Measurements from ENCODE around the gene ALOXE3.

ALOXE3 gene

DNA sequence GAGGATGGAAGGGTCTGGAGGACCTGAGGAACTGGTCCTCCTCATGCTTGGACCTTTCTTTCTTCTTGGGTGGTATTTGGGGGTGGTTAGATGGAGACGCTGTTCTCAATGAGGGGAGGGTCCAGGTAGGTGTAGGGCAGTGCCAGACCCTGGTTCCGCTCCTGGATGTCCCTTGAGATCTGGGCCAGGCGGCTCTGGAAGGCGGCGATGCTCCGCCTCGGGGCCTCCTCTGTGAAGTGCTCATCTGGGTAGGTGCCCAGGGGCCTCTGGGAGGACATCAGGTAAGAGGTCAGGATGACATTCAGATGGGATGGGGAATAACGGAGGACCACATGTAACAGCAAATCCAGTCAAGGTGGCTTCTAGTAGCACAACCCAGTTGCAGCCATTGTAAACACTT is 21.8 kb downstream of the ALOXE3 start:
- no peaks in the 10 kb centered on the region for H3K9me2 ChIP-seq (ENCODE audit: low read depth, low read length)
- H2AFZ ChIP-seq (ENCODE audit: low read length), result no peak overlapping the region
- TF ChIP-seq, protein P1, sequence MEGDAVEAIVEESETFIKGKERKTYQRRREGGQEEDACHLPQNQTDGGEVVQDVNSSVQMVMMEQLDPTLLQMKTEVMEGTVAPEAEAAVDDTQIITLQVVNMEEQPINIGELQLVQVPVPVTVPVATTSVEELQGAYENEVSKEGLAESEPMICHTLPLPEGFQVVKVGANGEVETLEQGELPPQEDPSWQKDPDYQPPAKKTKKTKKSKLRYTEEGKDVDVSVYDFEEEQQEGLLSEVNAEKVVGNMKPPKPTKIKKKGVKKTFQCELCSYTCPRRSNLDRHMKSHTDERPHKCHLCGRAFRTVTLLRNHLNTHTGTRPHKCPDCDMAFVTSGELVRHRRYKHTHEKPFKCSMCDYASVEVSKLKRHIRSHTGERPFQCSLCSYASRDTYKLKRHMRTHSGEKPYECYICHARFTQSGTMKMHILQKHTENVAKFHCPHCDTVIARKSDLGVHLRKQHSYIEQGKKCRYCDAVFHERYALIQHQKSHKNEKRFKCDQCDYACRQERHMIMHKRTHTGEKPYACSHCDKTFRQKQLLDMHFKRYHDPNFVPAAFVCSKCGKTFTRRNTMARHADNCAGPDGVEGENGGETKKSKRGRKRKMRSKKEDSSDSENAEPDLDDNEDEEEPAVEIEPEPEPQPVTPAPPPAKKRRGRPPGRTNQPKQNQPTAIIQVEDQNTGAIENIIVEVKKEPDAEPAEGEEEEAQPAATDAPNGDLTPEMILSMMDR (IDR thresholded peaks at IDR 0.05; ENCODE audit: low read length), result no peak
- no peak for TF ChIP-seq EZH2 (IDR thresholded peaks at IDR 0.05; ENCODE audit: borderline replicate concordance, low read length)
- no peak overlapping the region for H3K4me3 ChIP-seq (ENCODE audit: low read depth, low read length, poor library complexity, severe bottlenecking)
- H3K4me2 ChIP-seq (ENCODE audit: low read length), result no peak overlapping the region
- H3F3A ChIP-seq (ENCODE audit: insufficient read depth, low read length), result no peaks in the 10 kb centered on the region
- H3K79me2 ChIP-seq (ENCODE audit: insufficient read depth, low read length), result no peaks in the 10 kb centered on the region
- H3K27ac ChIP-seq (ENCODE audit: low read depth, low read length, poor library complexity, severe bottlenecking), result no peak overlapping the region
- no peaks in the 10 kb centered on the region for H3K9me3 ChIP-seq (ENCODE audit: low read length)
- H4K20me1 ChIP-seq (ENCODE audit: insufficient read depth, low read length), result no peaks in the 10 kb centered on the region
- peaks cover 7% of the 10 kb centered on the region; the same call in 1 of the 2 replicates for H3K27me3 ChIP-seq (ENCODE audit: insufficient read depth, low read length)
- H3K36me3 ChIP-seq (ENCODE audit: insufficient read depth, low read length), result no peaks in the 10 kb centered on the region
- H3K4me1 ChIP-seq (ENCODE audit: insufficient read depth, low read length, severe bottlenecking), result peaks cover 2% of the 10 kb centered on the region
- H3K9ac ChIP-seq (ENCODE audit: low read length), result no peak overlapping the region

DNA sequence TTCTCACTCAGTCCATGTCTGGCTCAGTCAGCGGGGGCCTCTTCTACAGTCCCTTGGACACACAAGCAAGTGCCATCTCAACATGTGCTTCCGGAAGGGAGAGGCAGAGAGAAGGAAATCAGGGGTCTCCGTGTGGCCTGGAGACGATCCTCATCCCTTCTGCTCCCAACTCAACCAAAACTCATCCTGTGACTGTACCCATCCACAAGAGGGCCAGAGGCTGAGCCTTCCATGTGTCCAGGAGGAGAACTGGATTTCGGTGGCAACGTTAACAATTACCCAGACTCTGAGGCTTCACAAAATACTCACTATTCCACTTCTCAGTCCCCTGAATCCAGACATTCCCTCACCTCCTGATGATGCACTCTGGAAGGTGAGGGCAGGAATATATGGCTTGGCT is 23.0 kb downstream of the ALOXE3 start:
- H3K9me3 ChIP-seq (ENCODE audit: low read length), result no peaks in the 10 kb centered on the region

DNA sequence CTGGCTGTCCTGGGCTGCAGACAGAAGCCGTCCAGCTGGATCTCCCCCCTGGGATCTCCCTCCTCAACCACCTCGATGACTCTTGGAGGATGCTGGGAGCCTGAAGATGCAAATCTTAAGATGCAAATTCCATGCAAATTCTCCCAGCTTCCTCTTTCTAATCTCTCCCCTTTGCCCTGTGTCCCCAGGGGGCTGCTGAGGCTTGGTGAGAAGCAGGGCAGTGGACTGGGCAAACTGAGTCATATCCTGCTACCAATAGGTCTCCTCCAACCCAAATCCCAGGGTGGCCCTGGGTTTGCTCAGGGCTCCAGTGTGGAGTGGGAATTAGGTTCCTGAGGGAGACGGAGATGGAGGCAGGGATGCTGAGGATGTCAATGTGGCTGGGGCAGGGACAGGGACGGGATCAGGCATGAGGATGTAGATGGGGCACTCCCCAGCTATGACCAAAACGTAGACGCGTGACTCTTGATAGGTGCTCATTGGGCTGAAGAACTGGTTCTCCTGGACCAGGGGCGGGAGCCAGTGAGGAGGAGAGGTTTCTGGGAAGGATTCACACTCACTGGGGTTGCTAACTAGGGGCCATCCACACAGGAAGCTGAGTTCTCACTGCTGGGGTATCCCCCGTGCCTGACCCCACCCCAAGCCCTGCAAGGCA is 27.2 kb downstream of the ALOXE3 start:
- Histone ChIP-seq H3K79me2 (ENCODE audit: insufficient read depth, low read length) (no peaks in the 10 kb centered on the region), H3K4me2 (ENCODE audit: low read length) (peak overlapping the region; percentile 22; the same call in 1 of the 2 replicates), H3K9me3 (ENCODE audit: low read length) (no peaks in the 10 kb centered on the region), H3K27ac (ENCODE audit: low read depth, low read length, poor library complexity, severe bottlenecking) (no peak overlapping the region), H3F3A (ENCODE audit: insufficient read depth, low read length) (no peaks in the 10 kb centered on the region), H3K9me2 (ENCODE audit: low read depth, low read length) (no peaks in the 10 kb centered on the region), H4K20me1 (ENCODE audit: insufficient read depth, low read length) (no peaks in the 10 kb centered on the region), H3K27me3 (ENCODE audit: insufficient read depth, low read length) (peaks cover 7% of the 10 kb centered on the region), H2AFZ (ENCODE audit: low read length) (no peak overlapping the region), H3K36me3 (ENCODE audit: insufficient read depth, low read length) (no peaks in the 10 kb centered on the region), H3K9ac (ENCODE audit: low read length) (no peak overlapping the region), H3K4me3 (ENCODE audit: low read depth, low read length, poor library complexity, severe bottlenecking) (no peak overlapping the region), H3K4me1 (ENCODE audit: insufficient read depth, low read length, severe bottlenecking) (peaks cover 12% of the 10 kb centered on the region)
- no peak for TF ChIP-seq EZH2 (IDR thresholded peaks at IDR 0.05; ENCODE audit: borderline replicate concordance, low read length)
- TF ChIP-seq, protein P1 (IDR thresholded peaks at IDR 0.05; ENCODE audit: low read length), result no peak

More for the DNA sequence above, 23.0 kb downstream of the ALOXE3 start:
- no peaks in the 10 kb centered on the region for H3F3A ChIP-seq (ENCODE audit: insufficient read depth, low read length)
- no peak for TF ChIP-seq EZH2 (IDR thresholded peaks at IDR 0.05; ENCODE audit: borderline replicate concordance, low read length)
- TF ChIP-seq, protein P1 (IDR thresholded peaks at IDR 0.05; ENCODE audit: low read length), result no peak
- H3K27ac ChIP-seq (ENCODE audit: low read depth, low read length, poor library complexity, severe bottlenecking), result no peak overlapping the region
- no peak overlapping the region for H2AFZ ChIP-seq (ENCODE audit: low read length)
- no peak overlapping the region for H3K4me3 ChIP-seq (ENCODE audit: low read depth, low read length, poor library complexity, severe bottlenecking)
- H3K9ac ChIP-seq (ENCODE audit: low read length), result no peak overlapping the region
- peaks cover 12% of the 10 kb centered on the region for H3K4me1 ChIP-seq (ENCODE audit: insufficient read depth, low read length, severe bottlenecking)
- no peaks in the 10 kb centered on the region for H4K20me1 ChIP-seq (ENCODE audit: insufficient read depth, low read length)
- no peak overlapping the region for H3K4me2 ChIP-seq (ENCODE audit: low read length)
- peaks cover 7% of the 10 kb centered on the region; the same call in 1 of the 2 replicates for H3K27me3 ChIP-seq (ENCODE audit: insufficient read depth, low read length)
- no peaks in the 10 kb centered on the region for H3K36me3 ChIP-seq (ENCODE audit: insufficient read depth, low read length)
- H3K9me2 ChIP-seq (ENCODE audit: low read depth, low read length), result no peaks in the 10 kb centered on the region
- no peaks in the 10 kb centered on the region for H3K79me2 ChIP-seq (ENCODE audit: insufficient read depth, low read length)
